CD4-positive, alpha-beta T cell treated with Interleukin-15 for 4 hours (primary cell): ENCODE measurements around the gene GREM2.
A peak's percentile ranks its signal among the peaks of the same experiment; 100 is the strongest.

Source experiments
- DNase-seq: peaks from one replicate; pipeline ENCODE4 v3.0.0-alpha.2; 2020; ENCODE audit warnings: low spot score

The GREM2 gene

DNA sequence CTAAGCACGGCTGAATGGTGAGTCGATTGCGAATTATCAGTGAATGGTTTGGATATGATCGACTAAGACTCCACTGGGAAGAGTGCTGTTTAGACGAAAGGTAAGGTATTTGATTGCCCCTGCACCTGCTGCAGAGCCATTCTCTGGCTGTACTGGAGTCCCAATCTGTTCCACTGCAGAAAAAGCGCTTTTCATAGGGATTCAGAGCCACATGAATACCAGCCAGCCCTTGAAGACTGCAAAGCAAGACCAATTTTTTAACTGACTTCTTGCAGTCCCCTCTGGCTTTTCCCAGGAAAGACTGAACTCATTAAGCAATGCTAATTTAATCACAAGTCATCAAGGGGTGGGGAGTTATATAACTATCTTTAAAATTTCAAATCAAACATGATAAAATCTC, 1.3 kb downstream of the GREM2 start:
- no peak for DNase-seq

GRCh38 chr1:240609527-240610060, 2.4 kb downstream of the GREM2 start:
- no peak for DNase-seq

- peak; percentile 23 for DNase-seq
Observed at GRCh38 chr1:240608707-240609106, 3.2 kb downstream of the GREM2 start.

DNA sequence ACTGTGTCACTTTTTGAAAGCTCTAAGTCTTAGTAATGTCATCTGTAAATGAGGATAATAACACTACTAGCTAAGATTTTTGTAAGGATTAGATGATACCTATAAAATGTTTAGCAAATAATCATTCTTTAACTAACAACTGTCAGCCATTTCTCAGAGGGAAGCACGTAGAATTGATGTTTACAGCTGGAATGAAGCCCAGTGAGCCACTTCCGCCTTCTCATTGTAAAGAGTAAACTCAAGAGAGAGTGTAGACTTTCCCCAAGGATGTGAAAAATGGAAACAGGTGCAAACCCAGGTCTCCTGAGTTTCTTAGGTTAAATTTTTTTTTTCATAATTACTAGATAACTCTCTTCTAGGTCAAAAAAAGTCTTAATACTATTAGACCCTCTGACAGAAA, 4.9 kb downstream of the GREM2 start:
- no peak for DNase-seq

DNA sequence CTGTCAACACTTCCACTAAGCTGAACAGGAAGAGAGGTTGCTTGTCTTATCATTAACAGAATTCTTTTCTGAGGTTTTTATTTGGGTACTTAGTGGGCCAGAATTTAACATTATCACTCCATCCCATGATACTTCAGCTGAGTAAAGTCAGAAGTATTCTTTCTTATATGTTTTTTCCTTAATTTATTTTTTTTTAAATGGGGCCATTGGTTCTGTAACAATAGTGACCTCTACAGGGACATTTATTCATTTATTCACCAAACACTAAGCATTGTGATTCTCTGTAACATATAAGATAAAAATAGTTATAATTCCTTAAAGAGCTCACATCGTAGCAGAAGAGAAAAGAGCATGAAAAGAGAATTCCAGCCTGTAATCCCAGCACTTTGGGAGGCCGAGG, 9.8 kb downstream of the GREM2 start:
- DNase-seq, result no peak

- DNase-seq, result no peak
Observed at GRCh38 chr1:240599830-240600229, 12.1 kb downstream of the GREM2 start.

DNA sequence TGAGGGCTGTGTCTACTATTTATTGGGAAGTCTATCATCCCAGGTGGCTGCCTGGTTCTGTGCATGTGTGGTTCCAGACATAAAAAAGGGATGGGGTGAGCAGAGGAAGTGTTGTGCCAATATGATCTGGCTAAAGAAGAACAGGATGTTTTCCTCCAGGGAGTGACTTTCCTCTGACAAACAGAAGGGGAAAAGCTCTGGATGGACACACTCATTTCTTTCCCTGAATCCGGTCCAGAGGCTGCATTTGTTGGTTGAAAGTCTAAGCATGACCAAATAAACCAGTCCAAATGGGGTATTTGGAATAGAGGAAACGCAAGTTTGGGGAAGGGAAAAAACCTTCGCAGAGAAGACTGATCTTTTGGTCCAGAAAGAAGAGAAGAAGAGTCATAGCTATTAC, 12.7 kb downstream of the GREM2 start:
- DNase-seq, result no peak

DNA sequence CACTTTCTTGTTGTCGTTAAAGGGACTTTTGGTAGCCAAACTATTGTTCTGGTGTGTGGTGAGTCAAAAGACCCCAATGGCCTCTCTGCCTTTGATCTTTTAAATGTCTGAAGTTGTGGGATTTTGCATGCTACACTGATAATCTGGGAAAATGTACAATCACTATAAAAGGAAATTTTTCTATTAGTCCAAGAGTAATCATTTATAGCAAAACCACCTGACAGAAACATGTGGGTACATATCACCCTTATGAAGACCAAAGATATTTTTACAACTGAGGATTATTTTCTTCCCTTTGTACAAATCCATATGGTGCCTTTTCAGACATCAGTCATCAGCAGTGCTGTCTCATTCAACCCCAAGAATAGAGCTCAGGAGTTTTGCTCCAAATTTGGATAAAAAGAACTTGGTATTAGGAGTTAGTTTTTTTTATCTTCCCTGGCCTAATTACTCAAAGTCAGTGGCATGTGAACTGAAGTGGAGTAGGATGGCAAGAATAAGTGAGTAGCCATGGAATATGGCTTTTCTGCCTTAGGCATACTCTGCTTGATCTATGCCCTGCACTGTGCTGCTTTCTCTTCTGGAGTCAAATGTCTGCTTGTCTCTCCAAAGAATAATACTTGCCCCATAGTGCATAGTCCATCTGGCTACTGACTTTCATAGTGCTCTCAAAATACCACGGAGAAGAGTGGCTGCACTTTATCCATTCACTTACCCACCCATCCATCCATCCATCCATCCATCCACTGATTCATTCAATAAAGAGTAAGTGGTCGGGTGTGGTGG, 13.5 kb downstream of the GREM2 start:
- DNase-seq, result no peak

DNA sequence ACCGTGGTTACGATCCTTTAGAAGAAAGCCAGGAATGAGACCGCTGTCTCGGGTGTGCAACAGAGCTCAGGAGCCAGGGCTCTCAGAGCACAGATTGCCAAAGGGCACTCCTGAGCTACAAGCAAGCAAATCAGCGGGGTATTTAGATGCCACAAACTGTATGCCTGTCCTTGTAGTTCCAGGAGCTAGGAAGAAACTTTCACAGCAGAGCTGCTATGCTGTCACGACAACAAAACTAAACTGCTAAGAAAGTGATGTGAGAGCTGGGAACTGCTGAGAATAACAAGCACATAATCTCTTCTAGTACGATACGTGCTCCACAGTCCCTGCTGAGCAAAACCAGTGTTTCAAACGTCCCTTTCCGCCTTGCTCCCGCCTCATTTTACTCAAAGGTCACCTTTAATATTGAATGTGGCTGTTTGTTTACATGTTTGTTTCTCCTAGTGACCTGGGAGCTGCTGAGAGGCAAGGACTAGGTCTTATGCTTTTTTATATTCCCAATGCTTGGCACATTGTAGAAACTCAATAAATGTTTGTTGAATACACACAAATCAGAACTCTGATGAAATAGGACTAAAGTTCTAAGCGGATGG, 14.7 kb downstream of the GREM2 start:
- DNase-seq, result no peak

DNA sequence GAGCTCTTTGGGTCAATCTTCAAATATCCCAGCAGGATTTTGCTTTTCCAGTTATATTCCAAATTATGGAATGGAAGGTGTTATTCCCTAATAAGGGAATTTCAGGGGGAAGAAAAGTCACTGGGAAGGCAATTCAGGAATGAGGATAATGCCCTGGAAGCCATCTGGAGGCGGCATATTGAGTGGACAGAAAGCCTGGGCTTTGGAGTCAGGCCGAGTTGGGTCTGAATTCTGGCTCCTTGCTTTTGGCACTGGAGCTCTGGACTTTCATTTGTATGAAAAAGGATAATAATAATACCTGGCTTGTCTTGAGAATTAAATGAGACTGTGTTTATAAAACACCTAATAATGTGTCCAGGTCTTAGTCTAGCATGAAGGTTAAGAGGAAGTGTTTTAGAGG, 16.5 kb downstream of the GREM2 start:
- DNase-seq, result no peak

- no peak for DNase-seq
Observed at GRCh38 chr1:240591564-240591963, 20.4 kb downstream of the GREM2 start.

DNA sequence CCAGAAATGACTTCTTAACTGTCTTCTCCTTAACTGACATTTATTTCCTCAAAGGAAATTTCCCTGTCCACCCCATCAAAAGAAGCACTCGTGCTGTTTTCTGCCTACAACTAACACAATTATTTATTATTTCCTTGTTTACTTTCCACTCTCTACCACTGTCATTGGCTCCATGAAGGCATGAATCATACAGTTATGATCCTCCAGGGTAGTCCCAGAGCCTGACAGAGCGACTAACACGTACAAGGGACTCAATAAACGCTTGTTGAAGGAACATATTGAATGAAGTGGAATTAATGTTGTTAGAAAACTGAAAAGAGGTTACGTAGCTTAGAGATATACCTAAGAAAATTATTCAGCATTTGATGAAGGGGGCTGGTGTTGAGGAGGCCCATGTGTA, 20.9 kb downstream of the GREM2 start:
- no peak for DNase-seq

- no peak for DNase-seq
Observed at GRCh38 chr1:240589585-240590110, 22.3 kb downstream of the GREM2 start.

GRCh38 chr1:240586006-240586405, 25.9 kb downstream of the GREM2 start:
- no peak for DNase-seq

DNA sequence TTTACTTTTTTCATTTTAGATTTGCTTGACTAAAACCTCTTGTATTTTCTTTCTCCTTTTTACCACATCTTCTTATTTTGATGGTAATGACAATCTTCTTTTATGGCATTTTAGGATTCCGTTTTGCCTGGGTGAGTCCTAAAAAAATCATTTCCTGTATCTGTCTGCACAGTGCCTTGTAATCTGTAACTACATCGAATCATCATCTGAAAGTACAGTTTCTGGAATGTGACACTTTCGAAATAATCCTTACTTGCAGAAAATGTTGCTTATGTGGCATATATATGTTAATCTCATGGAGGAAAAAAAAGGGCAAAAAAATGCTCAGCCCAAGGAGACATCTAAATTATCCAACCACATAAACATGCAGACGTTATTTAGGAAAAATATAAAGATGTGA, 29.0 kb downstream of the GREM2 start:
- DNase-seq, result no peak

DNA sequence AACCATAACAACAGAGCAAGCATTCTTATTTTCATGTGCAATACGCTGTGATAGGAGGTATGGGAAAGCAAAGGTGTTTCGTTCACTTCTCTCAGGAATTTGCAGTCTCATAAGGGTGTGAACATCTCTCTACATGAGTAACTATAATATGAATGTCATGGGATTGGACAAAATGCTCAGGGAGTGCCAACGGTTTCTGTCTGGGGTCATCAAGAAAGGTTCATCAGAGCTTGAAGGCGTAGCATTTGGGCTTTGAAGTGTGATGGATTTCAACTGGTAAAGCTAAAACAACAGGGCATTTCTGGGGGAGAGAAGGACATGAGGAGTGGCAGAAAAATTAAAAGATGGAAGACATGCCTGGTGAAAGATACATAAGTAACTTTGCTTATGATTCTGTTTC, 32.4 kb downstream of the GREM2 start:
- DNase-seq, result no peak

GRCh38 chr1:240577095-240577494, 34.9 kb downstream of the GREM2 start:
- no peak for DNase-seq

- DNase-seq, result peak; percentile 58
Observed at GRCh38 chr1:240575981-240576662, 35.8 kb downstream of the GREM2 start.

DNA sequence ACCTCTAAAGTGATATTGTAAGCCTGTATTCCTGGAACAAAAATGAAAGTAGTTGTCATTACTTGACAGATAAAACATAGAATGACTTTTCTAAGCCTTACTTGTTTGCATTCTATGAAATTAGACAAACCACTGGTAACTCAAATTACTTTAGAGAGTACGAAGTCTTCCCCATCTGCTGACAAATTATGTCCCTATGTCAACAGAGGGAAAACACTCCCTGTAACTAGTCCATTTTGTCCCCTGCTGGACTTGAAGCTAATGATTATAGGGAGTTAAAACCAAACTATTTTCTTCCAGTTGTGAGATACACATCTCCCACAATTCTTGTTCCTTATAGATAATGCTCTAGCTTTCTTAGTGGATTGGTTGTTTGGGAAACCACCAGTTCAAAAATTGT, 39.6 kb downstream of the GREM2 start:
- no peak for DNase-seq

DNA sequence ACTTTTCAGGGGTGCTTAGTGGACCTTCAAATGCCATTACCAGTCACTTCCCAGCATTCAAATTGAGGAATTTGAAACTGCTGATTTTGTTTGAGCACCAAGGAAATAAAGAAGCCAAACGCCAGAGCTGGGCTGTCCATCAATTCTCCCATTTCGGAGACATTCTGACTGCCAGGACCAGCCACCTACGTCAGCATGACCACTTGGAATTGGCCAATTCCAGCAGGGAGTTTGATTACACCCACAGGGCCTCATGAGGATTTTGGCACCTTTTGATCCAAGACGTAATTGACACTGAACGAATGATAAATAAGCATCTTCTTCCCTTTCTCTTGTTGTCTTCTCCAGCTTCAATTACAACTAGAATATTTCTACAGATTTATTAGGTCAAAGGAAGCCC, 40.2 kb downstream of the GREM2 start:
- no peak for DNase-seq

- DNase-seq, result no peak
Observed at GRCh38 chr1:240567066-240567465, 44.9 kb downstream of the GREM2 start.

DNA sequence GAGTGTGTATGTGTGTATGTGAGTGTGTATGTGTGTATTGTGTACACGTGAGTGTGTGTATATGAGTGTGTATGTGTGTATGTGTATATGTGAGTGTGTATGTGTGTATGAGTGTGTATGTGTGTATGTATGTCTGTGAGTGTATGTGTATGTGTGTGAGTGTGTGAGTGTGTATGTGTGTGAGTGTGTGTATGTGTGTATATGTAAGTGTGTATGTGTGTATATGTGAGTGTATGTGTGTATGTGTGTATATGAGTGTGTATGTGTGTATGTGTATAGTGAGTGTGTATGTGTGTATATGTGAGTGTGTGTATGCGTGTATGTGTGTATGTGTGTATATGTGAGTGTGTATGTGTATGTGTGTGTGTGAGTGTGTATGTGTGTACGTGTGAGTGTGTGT, 49.2 kb downstream of the GREM2 start:
- DNase-seq, result no peak

DNA sequence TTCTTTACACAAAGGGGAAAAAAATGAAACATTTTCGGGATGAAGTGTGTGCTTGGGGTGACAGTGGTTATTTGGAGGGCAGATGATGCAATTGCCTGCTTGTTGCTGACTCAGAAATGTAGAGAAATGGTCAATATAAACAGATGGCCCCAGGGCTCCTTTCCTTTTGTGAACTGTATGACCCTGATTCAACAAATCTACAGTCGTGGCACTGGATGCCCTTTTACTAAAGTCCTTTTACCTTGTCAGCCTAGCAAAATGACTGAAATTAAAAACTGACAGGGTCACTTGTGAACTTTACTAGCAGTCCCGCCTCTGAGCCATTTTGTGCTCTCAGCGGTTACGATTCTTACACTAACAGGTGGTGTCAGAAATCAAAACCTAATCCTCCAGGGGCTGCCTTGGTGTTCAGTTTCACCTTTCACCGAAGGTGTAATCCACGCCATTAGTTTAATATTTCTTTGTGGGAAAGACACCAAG, 49.8 kb downstream of the GREM2 start:
- no peak for DNase-seq
